ENCODE results near the gene SNTG2.
"Not testable (repeated sequence)": the region's sequence is repeated elsewhere in the genome, so short reads cannot be mapped to it uniquely, and the experiment has no call there.

The SNTG2 gene

DNA sequence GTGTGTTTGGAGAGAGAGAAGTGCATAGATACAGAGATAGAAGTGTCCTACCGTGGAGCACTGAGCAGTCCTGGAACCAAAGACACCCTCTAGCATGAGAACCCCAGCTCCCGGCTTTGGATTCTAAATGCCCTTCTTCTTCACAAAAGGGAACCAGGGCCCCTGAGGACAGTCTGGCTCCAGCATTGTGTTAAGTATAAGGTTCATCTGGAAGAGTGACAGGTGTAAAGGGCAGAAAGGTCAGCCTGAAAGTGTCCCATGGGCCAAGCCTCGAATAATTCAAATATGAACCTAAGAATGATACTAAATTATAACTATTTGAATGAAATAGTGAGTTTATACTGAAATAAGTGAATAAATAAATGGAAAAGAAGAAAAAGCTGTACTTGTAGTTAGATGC lies 109.7 kb downstream of the SNTG2 start:
- DNase-seq = no peak

DNA sequence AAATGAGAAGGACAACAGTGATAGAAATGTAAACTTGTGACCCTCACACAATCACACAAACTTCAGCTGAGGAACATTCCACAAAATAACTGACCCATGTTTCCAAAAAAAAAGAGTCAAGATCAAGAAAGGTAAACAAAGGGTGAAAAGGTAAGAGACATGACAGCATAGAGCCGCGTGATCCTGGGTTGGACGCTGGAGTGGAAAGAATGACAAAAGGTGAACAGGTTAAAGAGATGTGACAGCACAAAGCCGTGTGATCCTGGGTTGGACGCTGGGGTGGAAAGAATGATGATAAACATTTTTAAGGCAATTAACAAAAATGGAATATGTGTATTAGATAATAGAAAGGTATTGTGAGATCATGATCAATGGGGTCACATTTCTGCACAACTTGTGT lies 110.3 kb downstream of the SNTG2 start:
- no peak for DNase-seq

DNA sequence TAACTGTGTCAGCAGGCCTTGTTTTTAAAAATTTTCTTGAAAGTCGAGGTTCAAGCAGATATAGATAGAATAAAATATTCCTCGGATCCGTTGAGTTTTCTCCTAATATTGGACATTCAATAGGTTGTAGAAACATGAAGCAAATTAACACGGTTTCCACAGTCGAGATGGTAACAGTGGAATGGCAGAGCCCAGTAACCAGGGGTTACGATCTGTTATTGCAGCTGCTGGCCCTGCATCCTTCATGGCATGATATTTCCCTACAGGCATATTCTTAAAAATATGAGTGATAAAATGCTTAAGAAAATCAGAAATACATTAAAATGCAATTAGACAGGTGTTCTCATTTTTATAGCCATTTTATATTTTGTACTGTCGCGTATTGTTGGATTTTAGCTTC lies 117.6 kb downstream of the SNTG2 start:
- no peak for DNase-seq

DNA sequence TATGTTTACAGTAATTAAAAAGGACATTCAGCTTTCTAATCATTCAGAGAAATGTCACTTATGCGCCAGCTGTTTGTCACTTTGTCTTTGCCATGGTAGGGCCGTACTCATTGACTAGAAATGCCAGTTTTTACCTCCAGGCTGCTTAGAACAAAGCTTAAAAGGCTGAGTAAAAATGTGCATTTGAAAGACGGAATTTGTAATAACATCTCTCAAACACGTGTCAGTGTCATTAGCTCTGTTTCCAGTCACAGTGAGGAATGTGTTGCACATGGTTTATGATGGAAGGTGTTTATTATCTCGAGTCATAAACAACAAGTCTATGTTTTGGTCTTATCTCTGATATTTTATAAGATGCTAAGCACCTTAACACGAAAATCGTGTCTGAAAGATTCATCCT lies 118.2 kb downstream of the SNTG2 start:
- DNase-seq = no peak

DNA sequence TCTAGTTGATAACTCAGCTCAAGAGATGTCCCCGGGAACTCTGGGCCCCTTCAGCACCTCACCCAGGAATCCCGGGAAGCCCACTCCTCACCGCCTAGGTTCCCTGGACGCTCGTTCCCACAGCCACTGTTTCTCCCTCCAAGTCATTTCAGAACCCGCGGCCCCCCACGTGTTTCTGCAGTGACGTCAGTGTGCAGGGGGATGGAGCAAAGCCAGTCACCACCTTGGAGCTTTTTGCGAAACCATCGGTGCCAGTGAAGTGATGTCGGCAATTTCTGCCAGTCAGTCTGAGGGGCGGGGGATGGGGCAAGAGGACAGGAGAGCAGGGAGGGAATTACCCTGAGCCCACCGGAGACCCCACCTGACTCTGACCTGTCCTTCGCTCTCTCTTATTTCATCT lies 119.2 kb downstream of the SNTG2 start:
- no peak for DNase-seq

DNA sequence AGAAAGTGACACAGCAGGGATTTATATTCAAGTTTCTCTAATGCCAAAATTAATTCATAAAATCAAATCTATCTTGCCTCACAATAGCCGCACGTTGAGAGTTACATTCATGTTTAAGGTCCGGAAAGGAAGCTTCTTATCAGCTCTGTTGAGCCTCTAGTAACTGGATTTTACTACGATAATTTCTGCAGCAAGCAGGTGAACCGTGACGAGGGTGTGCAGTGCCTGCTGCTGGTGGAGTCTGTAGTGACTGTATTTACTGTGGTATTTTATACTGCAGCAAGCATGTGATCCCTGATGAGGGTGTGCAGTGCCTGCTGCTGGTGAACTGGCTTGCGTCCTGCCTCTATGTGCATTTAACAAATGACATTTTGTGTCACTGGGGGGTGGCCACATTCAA lies 120.0 kb downstream of the SNTG2 start:
- no peak for DNase-seq

DNA sequence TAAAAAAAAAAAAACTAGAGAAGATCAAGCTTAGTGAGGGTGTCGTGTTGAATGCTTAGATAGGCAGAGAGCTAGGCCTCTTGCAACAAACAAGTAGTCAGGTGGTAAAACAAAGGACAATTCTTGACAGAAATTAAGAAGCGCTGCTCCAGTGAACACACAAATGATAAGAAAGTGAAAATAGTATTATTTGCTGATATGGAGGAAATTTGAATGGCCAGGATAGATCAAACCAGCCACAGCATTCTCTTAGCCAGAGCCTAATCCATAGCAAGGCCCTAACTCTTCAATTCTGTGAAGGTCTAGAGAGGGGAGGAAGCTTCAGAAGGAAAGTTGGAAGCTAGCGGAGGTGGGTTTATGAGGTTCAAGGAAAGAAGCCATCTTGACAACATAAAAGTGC lies 121.0 kb downstream of the SNTG2 start:
- no peak for DNase-seq

DNA sequence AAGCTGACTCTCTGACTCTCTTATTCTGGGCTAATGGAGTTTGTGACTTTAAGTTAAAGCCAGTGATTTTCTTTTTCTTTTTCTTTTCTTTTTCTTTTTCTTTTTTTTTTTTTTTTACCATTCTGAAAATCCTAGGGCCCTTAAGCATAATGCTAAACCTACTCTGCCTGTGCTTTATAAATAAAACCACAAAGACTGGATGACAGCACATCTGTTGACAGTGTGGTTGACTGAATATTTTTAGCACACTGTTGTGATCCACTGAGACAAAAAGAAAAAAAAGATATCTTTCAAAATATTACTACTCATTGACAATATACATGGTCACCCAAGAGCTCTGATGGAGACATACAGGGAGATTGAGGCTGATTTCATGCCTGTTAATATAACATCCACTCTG lies 121.6 kb downstream of the SNTG2 start:
- DNase-seq = no peak

DNA sequence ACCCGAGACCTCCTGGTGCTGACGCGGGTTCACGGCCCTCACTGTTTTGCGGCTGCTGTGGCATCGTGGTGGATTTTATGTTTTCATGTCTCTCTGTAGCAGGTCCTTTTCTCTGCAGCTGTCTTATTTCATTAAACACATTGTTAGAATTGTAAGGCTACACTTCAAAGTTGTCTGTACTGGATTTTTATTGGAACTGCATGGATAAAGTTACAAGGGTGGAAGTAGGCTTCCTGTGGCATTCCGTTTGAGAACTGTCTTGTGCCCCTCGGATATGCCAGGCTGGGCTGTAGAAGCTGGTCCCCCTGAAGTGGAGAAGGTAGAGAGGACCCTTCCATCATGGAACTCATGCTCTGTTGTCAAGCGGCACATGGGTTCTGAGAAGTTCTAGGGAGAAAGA lies 127.3 kb downstream of the SNTG2 start:
- no peak for DNase-seq

DNA sequence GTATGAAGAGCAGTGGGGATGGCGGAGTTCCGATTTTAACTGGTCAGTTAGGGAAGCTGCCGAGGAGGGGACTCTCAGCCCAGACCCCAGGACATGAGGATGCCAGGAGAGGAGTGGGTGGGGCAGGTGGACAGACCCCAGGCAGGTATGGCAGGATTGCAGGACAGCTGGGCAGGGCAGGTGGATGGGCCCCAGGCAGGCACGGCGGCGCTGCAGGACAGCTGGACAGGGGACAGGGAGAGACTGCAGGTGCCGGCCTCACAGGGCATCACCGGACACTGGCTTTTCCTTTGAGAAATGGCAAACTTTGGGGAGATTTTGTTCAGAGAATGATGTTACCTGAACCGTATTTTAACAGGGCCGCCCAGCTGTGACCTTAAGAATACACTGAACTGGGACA lies 127.7 kb downstream of the SNTG2 start:
- DNase-seq = no peak

DNA sequence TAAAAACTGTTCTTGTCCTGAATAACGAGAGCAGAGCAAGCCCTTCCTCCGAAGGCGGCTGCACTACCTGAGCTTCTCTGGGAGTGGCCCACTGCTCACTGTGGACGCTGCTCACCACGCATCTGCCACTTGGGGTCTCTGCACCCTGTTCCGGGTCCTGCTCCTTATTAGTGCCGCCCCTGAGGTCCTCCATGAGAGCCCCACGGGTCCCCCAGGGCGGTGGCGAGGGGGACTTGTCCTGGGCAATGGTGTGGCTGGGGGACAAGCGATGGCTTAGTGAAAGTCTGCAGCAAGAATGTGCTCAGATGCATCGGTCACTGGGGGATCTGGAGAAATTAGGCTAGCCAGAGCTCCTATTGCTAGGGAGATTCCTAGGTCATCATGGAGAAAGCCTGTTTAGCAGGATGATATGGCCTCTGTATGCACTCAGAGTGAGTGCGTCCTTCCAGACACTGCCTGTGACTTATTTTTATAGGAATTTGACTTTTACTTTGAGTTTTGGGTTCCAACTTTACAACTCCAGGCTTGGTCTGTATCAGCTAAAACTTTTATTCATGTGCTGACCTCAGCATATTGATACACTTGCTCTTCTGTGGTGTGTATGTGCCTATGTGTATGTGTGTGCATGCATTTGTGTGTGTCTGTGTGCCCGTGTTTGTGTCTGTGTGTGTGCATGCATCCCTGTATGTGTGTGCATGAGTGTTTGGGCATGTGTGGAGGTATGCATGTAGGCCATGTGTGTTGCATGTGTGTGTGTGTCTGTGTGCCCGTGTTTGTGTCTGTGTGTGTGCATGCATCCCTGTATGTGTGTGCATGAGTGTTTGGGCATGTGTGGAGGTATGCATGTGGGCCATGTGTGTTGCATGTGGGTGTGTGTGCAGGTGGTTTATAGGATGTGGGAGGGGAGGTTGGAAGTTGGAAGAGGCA lies 129.5 kb downstream of the SNTG2 start:
- DNase-seq = no peak

DNA sequence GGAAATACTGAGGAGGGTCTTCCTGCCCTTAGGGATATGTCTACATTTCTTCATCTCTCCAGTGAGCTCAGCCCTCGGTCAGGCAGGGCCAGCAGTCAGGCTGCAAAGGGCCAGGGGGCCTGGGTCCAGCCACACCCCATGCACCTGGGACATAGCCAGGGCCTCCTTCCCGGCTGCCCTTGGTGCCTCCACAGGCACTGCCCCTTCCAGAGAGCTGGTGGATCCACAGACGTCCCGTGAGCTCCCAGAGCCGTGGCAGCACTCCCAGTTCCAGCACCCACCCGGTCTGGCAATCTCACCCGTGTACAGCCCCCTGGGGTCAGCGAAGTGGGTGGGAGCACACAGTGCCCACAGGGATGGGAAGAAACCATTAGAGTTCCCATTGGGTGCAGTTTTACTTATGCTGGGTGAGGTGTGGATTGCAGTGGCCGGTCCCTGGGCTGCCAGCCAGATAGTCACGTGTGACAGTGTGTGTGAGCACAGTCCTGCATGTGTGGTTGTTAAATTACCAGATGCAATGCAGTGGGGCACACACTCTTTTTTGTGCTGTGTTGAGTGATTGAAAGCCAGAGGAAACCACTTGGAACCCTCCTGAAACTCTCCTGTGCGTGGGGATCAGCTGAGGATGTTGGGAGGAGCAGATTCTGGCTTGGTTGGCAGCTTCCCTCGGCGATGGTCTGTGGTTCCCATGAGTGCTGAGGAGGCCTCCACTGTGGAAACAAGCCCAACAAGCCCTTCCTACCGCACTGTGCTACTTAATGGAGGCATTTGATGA lies 131.0 kb downstream of the SNTG2 start:
- DNase-seq = no peak

DNA sequence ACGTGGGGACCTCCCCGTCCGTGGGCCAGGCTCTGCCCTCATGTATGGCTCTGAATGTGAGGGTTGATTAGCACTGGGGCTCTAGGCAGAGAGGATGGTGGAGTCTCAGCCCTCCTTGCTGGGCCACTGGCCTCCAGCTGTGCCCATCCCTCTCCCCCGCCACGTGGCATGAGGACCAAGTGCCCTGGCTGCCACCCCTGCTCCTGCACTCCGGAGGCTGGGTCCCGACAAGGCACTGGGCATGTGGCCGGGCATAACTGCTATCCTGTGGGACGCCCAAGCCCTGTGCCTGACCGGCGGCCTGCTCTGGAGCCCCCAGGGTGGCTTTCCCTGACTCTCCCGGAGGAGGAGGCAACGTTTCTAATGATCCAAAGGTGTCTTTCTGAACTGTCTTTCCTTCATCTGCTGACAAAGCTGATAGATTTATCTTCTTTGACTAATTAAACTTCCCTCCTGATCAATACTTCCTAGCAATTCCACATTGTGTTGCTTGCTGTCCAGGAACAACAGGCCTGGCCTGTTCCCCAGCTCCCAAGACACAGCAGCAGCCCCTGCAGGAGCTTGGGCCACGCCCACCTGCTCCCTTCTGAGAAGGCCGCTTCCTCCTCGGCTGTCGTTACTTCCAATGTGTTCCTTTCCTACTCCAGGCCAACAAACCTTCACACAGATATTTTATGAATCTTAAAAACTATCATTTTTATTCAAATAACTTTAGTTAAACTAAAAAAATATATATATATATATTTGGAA lies 132.0 kb downstream of the SNTG2 start:
- no peak for DNase-seq

DNA sequence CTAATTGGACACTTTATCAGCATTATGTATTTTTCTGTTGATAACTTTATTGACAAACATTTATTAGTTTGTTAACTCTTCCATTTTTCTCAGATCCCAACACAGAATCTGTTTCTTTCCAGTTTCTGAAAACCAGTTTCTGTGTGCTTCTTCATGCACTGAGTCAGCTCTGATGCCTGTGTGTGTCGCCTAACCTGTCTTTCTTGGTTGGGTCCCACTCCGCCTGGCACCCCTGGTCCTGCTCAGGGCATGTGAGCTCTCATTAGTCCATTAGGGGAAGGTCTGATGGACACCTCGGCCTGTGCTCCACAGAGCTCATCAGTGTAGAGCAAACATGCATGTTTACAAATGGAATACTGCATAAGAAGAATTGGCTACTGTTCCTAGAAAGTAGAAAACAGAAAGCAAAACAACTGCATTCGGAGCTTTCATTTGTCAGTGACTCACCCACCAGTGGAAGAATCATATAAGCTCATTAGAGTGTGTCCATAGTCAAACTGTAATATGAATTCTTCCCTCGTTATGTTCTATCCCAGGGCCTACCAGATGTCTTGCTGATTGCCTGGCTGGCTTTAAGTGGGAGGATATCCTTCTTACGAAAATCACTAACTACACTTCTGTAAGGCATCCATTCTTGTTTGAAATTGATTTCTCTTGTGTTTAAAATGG lies 137.7 kb downstream of the SNTG2 start:
- DNase-seq = no peak

DNA sequence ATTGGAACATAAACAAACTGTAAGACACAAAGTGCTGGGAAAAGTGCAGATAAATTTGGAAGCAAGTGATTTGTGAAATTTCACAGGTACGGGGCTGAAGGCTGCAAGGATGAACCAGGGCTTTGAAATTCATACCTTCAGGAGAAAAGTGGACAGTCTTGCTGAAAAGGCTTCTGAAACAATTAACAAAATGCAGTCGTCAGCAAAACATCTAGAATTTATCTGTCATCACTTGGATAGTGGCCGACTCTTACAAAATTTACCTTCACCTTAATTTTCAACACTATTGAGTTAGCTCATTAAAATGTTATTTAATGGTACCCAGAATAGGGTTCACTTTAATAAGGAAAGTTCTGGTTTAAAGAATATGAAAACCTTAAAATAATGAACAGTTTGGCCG lies 138.3 kb downstream of the SNTG2 start:
- no peak for DNase-seq

DNA sequence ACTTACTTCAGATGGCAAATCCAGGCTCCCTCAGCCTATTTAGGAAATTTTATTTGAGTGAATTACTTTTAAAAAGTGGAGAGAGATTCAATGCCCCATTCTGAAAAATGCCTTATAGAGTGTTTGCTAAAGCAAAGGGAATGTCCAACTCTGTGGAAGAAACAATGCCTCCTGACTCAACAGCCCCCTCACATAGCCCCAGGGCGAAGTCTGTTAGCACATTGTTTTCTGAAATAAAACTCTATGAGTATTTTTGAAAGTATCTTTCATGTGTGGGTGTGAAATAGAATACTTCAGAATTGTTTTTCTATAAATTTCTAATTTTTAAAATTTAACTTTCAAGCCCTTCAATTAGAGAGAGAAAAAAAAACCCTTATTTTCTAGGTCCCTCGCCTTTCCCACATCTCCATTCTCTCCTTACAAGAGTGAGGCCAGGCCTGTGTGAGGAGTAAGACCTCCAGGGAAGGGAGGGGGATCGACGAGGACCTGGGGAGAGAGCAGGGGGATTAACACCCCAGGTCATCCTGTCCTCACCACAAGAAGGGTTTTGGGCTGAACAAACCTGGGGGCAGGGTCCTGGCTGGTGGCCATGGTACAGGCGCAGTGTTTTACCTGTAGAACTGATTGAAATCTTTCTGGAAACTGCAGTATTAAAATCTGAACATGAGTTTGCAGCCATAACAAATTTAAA lies 141.4 kb downstream of the SNTG2 start:
- no peak for DNase-seq

DNA sequence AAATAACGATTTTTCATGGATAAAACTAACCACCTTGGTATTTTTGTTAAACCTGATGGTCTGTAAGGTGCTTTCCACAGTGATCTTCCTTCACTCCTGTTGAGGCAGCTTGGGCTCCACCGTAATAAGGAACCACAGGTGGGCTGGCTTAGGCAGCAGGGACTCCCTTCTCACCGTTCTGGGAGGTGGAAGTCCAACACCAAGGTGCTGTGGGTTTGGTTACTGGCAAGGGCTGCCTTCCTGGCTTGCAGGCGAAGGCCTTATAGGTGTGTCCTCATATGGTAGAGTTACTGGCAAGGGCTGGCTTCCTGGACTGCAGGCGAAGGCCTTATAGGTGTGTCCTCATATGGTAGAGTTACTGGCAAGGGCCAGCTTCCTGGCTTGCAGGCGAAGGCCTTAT lies 143.0 kb downstream of the SNTG2 start:
- DNase-seq = not testable (repeated sequence)

DNA sequence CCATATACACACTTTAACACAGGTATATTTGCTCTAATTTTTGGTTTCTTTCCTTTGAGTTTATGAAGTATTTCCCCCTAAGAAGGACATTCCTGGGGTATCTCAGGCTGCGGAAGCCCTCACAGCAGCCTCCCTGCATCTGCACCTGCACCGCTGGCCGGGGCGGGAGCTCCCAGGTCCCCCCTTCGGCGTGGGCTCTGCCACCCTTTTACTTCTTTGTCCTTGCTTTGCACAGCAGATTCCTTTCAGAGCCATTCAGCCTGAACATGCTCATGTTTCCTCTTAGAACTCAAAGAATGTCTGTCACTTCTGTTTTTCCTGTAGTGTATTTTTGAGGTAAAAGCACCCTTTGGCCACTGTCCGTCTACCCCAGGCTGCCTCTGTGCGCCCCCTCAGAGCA lies 146.5 kb downstream of the SNTG2 start:
- no peak for DNase-seq

DNA sequence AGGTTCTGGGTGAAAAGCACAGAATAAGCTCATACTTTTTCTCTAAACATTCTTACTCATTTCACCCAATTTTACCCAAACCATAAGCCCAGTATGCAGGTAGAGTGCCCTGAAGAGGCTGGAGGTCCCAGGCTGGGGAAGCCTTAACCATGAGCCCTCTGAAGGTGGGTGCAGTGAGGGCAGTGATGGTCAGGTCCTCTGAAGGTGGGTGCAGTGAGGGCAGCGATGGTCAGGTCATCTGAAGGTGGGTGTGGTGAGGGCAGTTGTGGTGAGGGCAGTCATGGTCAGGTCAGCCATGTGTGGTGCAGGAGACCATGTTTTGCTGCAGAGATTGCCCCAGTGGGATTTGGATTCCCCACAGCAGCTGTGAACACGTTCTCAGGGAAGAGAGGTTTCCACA lies 148.8 kb downstream of the SNTG2 start:
- no peak for DNase-seq

DNA sequence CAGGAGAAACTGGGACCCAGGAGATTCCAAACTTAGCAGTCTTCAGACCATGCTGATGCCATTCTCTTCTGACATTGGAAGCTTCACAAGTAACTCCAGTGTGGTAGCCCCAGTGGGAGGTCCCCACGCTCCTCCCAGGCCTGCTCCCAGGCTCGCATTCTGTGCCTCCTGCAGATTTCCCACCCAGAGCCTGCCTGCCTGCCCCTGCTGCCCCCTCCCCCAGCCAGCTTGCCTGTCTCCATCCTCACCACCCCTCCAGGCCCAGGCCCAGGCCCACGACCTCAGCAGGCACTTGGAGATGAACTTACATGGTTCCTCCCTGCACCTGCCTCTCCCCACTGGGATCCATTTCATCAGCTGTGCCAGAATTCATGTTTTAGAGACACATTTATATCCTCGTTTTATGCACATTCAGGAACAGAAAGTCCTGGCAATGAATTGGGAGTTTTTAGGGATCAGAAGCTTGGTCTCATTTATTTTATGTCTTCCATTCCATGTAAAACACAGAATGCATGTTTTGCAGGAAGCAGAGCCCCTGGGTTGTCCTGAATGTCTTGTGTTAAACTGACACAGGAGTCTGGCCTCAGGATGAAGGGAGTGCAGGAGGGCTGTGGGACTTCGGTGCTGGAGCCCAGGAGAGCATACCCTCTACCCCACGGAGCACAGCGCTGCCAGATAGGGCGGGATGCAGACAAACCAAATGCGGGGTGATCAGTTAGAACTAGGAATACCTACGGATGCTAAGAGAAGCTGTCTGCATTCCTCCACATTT lies 150.5 kb downstream of the SNTG2 start:
- no peak for DNase-seq

DNA sequence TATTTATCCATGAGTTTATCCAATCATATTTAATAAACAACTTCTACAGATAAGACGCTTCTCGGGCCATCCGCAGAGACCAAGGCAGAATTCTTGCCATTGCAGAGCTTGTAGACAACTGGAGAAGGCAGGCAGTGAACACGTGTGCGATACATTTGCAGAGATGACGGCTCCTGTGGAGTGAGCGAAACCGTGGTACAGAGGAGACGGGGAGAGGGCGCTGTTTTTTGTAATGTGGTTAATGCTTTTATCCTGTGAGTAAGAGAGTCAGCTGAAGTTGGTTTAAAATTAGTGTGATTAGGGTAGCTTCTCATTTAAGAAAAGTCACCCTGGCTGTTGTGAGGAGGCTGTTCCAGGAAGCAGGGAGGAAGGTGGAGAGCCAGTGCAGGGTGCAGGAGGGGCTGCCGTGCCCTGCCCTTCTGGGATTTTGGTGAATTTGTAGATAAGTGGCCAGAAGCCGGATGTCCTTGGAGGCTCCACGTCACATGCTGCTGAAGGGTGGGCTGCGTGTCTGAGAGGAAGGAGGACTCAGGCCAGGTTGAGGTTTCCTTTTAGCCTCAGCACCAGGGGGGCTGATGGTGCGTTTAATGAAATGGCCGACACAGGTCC lies 151.4 kb downstream of the SNTG2 start:
- no peak for DNase-seq
